ENCODE measurements around the gene TICAM2. TPM values are rescaled to one million over a fixed set of nuclear protein-coding genes. Genes with fewer than 3 reads are reported as not detected.

Gene TICAM2
- total RNA-seq, 4 donors from 2014 or later = 1.2 to 3.9 (median 1.7) TPM

DNA sequence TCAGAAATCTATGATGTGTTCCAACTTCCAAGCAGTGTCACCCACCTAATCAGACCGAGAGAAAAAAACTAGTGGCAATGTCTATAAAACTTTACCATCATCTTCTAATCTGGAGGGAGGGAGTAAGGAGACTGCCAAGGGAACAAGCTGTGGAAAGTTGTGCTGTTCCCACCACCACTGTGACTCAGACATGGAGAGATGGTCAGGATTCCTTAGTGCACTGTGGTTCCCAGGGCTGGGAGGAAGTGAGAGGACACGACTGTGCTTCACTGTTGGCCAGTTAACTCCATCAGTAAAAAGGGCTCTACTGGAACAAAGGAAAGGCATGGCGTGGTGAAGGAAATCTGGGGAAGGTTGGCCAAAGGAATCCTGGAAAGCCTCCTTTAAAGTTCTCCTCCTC is 18.8 kb downstream of the TICAM2 start:
- DNase-seq (ENCODE audit: low spot score) (no peak), ATAC-seq (ENCODE audit: low FRiP score) (no peak)

DNA sequence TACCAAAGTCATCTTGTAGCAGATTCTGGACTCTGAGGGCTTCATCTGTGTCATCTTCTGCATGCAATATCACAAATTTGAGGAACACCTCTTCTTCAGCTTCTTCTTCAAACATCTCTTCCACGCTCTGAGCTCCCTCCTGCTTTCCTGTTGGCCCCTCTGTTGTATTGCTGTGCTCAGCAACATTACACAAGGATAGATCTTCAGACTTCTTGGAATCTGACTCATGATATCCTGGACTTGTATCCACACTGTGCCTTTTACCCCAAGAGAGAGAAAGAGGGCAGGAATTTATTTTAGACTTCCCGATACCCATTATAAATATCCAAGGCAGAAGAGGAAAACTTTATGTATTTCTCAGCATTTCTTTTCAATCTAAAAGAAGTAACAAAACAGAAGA is 21.3 kb downstream of the TICAM2 start:
- no peak for DNase-seq (ENCODE audit: low spot score)
- TF ChIP-seq, protein P1, sequence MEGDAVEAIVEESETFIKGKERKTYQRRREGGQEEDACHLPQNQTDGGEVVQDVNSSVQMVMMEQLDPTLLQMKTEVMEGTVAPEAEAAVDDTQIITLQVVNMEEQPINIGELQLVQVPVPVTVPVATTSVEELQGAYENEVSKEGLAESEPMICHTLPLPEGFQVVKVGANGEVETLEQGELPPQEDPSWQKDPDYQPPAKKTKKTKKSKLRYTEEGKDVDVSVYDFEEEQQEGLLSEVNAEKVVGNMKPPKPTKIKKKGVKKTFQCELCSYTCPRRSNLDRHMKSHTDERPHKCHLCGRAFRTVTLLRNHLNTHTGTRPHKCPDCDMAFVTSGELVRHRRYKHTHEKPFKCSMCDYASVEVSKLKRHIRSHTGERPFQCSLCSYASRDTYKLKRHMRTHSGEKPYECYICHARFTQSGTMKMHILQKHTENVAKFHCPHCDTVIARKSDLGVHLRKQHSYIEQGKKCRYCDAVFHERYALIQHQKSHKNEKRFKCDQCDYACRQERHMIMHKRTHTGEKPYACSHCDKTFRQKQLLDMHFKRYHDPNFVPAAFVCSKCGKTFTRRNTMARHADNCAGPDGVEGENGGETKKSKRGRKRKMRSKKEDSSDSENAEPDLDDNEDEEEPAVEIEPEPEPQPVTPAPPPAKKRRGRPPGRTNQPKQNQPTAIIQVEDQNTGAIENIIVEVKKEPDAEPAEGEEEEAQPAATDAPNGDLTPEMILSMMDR (IDR thresholded peaks at IDR 0.05) = no peak
- no peak for ATAC-seq (ENCODE audit: low FRiP score)

More for the DNA sequence above, 18.8 kb downstream of the TICAM2 start:
- TF ChIP-seq, protein P1 (IDR thresholded peaks at IDR 0.05) = no peak

DNA sequence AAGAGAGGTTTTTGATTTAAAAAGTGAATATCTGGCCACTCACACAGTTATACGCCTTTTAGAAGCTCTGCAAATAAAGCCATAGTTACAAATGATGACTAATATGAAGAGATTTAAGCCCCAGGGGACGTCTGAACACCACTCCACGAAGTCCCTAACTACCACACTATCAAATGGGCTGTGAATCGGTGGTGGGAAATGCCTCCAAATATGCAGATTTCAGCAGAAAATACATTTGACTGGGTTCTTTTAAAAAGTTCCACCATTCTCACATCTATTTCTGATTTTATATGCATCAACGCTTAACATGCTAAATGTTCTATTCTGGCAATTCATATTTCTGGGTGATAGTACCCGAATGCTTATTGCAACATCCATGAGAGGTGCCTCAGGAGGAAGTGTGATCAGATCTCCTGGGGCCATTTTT is 22.5 kb downstream of the TICAM2 start:
- DNase-seq (ENCODE audit: low spot score) (no peak), ATAC-seq (ENCODE audit: low FRiP score) (no peak)
- TF ChIP-seq, protein P1 (IDR thresholded peaks at IDR 0.05) = no peak

DNA sequence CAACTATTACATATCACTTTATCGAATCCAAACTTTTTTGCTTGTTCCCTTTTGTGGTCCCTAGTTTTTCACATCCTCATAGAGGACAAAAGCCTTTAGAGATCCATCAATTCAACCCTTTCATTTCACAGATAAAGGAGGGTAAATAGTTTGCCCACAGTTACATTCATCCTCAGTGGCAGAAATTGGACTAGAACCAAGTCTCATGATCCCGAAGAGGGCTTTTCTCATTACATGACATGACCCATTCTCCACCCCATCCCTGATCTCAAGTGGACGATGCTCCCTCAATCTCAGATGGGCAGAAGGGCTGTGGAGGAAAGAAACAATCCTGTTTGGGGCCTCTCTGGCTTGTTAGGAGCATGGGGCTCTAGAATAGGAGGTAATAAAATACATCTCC is 23.1 kb downstream of the TICAM2 start:
- ATAC-seq (ENCODE audit: low FRiP score) (no peak), DNase-seq (ENCODE audit: low spot score) (no peak)
- TF ChIP-seq, protein P1 (IDR thresholded peaks at IDR 0.05) = no peak

DNA sequence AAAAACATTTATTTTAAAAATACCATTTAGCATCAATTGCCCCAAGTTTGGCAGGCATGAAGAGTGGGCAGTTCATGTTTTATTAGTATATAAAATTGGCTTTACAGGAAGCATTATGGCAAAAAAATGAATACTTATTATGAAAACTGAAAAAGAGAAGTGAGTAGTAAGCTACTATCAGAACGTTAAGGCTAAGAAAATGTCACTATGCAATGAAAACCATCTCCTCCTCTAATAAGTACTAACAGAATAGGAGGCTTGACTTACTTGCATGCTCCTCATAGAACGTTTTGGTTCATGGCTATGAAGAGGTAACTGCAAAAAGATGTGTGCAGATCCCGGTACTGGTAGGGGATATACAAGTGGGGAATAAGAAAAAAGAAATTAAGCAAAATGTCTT is 23.6 kb downstream of the TICAM2 start:
- no peak for DNase-seq (ENCODE audit: low spot score)
- ATAC-seq (ENCODE audit: low FRiP score) = no peak
- TF ChIP-seq, protein P1 (IDR thresholded peaks at IDR 0.05) = no peak

DNA sequence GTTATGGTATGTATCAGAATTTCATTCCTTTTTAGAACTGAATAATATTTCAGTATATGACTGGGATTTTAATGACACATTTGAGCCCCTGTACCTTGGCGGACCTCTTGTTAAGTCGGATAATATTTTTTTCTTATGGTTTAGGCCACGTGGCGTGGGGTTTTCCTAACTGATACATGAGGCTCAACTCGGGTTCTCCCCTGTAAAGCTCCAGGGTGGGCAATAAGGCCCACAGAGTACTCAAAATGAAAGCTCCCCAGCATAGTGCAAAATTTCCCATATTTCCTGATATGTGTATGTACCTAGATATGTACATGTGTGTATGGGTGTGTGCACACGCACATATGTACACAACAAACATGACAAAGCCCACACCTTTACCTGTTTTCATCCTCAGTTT is 24.5 kb downstream of the TICAM2 start:
- no peak for ATAC-seq (ENCODE audit: low FRiP score)
- TF ChIP-seq, protein P1 (IDR thresholded peaks at IDR 0.05) = no peak
- DNase-seq (ENCODE audit: low spot score) = no peak

DNA sequence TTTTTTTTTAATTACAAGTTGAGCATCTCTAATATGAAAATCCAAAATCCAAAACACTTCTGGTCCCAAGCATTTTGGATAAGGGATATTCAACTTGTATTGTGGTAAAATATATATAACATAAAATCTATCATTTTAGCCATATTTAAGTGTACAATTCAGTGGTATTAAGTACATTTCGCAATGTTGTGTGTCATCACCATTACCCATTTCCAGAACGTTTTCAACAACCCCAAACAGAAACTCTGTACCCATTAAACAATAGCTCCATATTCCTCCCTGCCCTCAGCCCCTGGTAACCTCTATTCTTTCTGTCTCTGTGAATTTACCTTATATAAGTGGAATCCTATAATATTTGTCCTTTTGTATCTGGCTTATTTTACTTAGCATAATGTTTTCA is 24.9 kb downstream of the TICAM2 start:
- TF ChIP-seq, protein P1 (IDR thresholded peaks at IDR 0.05) = no peak
- no peak for ATAC-seq (ENCODE audit: low FRiP score)
- DNase-seq (ENCODE audit: low spot score) = no peak

Data from omental fat pad (tissue), 4 donors.